ENCODE measurements around the gene LY6G5B.
"Not testable (repeated sequence)": the region's sequence is repeated elsewhere in the genome, so short reads cannot be mapped to it uniquely, and the experiment has no call there.

Gene LY6G5B

DNA sequence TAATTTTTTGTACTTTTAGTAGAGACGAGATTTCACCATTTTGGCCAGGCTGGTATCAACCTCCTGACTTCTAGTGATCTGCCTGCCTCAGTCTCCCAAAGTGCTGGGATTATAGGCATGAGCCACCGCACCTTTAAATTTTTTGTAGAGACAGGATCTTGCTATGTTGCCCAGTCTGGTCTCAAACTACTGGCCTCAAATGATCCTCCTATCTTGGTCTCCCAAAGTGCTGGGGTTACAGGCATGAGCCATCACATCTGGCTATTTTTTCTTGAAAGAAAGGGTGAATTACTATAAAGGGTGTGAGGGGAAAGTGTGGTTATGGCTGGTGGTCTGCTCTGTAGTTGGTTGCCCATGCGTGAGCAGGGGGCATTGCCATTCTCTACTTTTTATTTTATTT lies 38.4 kb downstream of the LY6G5B start:
- DNase-seq (ENCODE audit: low spot score) (no peak), ATAC-seq (ENCODE audit: low read depth) (no peak)
- Histone ChIP-seq H3K36me3 (ENCODE audit: low read depth) (no peaks in the 10 kb centered on the region), H3K27me3 (ENCODE audit: insufficient read depth, poor library complexity, severe bottlenecking) (no peaks in the 10 kb centered on the region), H3K4me3 (ENCODE audit: severe bottlenecking) (no peak overlapping the region), H3K27ac (ENCODE audit: poor library complexity, severe bottlenecking) (no peak overlapping the region), H3K9me3 (ENCODE audit: severe bottlenecking) (no peaks in the 10 kb centered on the region), H3K4me1 (ENCODE audit: insufficient read depth, poor library complexity, severe bottlenecking) (peaks cover 5% of the 10 kb centered on the region)
- no peak for TF ChIP-seq CTCF (IDR thresholded peaks at IDR 0.05; ENCODE audit: poor library complexity, severe bottlenecking)

GRCh38 chr6:31709157-31709556 lies 39.4 kb downstream of the LY6G5B start:
- ATAC-seq (ENCODE audit: low read depth); H3K36me3 ChIP-seq (ENCODE audit: low read depth); H3K4me1 ChIP-seq (ENCODE audit: insufficient read depth, poor library complexity, severe bottlenecking); DNase-seq (ENCODE audit: low spot score); H3K9me3 ChIP-seq (ENCODE audit: severe bottlenecking); H3K27me3 ChIP-seq (ENCODE audit: insufficient read depth, poor library complexity, severe bottlenecking); H3K4me3 ChIP-seq (ENCODE audit: severe bottlenecking); H3K27ac ChIP-seq (ENCODE audit: poor library complexity, severe bottlenecking): not testable (repeated sequence)

DNA sequence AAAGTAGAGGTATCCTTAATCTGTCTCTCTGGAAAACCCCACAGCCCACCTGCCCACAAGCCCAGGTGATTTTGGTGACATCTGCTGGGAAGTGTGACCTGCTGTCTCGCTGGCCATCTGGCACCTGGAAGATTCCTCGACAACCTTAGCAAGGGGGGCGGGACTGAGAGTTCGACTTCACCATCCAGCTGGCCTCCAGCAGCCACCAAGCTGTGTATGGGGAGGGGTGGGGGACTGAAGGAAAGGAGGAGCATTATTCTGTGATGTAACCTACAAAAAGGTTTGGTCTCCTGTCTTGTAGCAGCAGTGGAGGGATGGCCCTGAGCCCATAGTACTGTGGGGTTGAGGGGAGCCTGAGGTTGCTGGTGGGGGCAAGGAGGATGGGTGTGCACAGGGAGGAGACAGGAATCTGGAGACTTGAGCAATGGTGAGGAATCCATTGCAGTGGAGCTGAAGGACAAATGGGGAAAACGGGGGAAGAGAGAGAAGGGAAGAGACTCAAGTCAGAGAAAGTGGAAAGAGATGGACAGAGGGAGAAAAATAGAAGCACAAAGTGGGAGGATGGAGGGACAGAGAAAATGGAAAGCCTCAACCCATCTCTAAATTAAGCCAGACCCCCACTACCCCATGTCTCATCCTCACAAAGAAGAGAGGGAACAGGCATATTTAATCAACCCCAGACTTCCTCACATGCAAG lies 40.9 kb downstream of the LY6G5B start:
- no peaks in the 10 kb centered on the region for H3K36me3 ChIP-seq (ENCODE audit: low read depth)
- no peaks in the 10 kb centered on the region for H3K27me3 ChIP-seq (ENCODE audit: insufficient read depth, poor library complexity, severe bottlenecking)
- TF ChIP-seq CTCF (IDR thresholded peaks at IDR 0.05; ENCODE audit: poor library complexity, severe bottlenecking), result no peak
- no peak overlapping the region for H3K4me3 ChIP-seq (ENCODE audit: severe bottlenecking)
- H3K4me1 ChIP-seq (ENCODE audit: insufficient read depth, poor library complexity, severe bottlenecking), result peaks cover 5% of the 10 kb centered on the region
- ATAC-seq (ENCODE audit: low read depth), result no peak
- no peak for DNase-seq (ENCODE audit: low spot score)
- no peak overlapping the region for H3K27ac ChIP-seq (ENCODE audit: poor library complexity, severe bottlenecking)
- H3K9me3 ChIP-seq (ENCODE audit: severe bottlenecking), result no peaks in the 10 kb centered on the region

- H3K27ac ChIP-seq (ENCODE audit: poor library complexity, severe bottlenecking), result no peak overlapping the region
- no peak for DNase-seq (ENCODE audit: low spot score)
- no peaks in the 10 kb centered on the region for H3K9me3 ChIP-seq (ENCODE audit: severe bottlenecking)
- no peak for TF ChIP-seq CTCF (IDR thresholded peaks at IDR 0.05; ENCODE audit: poor library complexity, severe bottlenecking)
- no peaks in the 10 kb centered on the region for H3K27me3 ChIP-seq (ENCODE audit: insufficient read depth, poor library complexity, severe bottlenecking)
- peak; percentile 44 for ATAC-seq (ENCODE audit: low read depth)
- H3K36me3 ChIP-seq (ENCODE audit: low read depth), result no peaks in the 10 kb centered on the region
- peaks cover 5% of the 10 kb centered on the region for H3K4me1 ChIP-seq (ENCODE audit: insufficient read depth, poor library complexity, severe bottlenecking)
- H3K4me3 ChIP-seq (ENCODE audit: severe bottlenecking), result no peak overlapping the region
These were observed 41.5 kb downstream of the LY6G5B start for GRCh38 chr6:31711233-31711632.

- Histone ChIP-seq H3K27ac (ENCODE audit: poor library complexity, severe bottlenecking) (no peak overlapping the region), H3K27me3 (ENCODE audit: insufficient read depth, poor library complexity, severe bottlenecking) (no peaks in the 10 kb centered on the region)
- no peak for DNase-seq (ENCODE audit: low spot score)
These were observed 42.5 kb downstream of the LY6G5B start for GRCh38 chr6:31712296-31712695.

More at GRCh38 chr6:31712296-31712695, 42.5 kb downstream of the LY6G5B start:
- peaks cover 5% of the 10 kb centered on the region for H3K4me1 ChIP-seq (ENCODE audit: insufficient read depth, poor library complexity, severe bottlenecking)
- H3K4me3 ChIP-seq (ENCODE audit: severe bottlenecking), result no peak overlapping the region
- no peaks in the 10 kb centered on the region for H3K9me3 ChIP-seq (ENCODE audit: severe bottlenecking)
- no peaks in the 10 kb centered on the region for H3K36me3 ChIP-seq (ENCODE audit: low read depth)
- peak; percentile 77 for ATAC-seq (ENCODE audit: low read depth)
- peak; percentile 36 for TF ChIP-seq CTCF (IDR thresholded peaks at IDR 0.05; ENCODE audit: poor library complexity, severe bottlenecking)

Measured in RWPE2 (cell line).